ENCODE results near the gene CCNQ. TPM values are rescaled to one million over a fixed set of nuclear protein-coding genes. Genes with fewer than 3 reads are reported as not detected.

The CCNQ gene
- total and polyA plus RNA-seq, 10 of the 15 experiments (the other 5 are each of a cell fraction or from before 2014, with no cell fraction given): 0.45 to 36.2 (median 18.2) TPM

DNA sequence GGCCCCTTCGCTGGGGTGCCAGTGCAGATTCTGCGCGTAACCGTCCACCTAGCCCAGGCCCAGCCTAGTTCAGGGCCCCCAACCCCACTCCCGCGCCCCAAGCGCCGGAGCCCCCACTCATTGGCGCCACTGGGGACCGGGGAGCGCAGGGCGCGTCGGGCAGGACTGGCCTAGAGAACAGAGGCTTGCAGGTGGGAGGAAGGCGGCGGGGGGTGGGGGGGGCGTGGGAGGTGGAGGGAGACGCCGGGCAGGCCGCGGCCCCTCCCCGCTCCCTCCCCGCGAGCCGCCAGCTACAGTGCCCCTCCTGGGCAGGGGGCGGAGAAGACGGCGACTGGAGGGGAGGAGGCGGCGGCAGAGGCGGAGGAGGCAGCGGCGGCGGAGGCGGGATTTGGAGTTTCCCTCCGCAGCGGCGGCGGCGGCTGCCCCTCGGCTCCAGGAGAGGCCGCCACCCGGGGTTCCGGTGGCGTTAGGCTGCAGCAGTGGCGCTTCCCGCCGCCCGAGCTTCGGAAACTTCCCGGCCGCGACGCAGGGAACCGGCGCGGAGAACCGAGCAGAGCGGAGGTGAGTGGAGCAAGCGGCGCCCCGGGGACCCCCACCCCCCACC, 43.2 kb upstream of the CCNQ start (continued):
- TF ChIP-seq, protein P1, sequence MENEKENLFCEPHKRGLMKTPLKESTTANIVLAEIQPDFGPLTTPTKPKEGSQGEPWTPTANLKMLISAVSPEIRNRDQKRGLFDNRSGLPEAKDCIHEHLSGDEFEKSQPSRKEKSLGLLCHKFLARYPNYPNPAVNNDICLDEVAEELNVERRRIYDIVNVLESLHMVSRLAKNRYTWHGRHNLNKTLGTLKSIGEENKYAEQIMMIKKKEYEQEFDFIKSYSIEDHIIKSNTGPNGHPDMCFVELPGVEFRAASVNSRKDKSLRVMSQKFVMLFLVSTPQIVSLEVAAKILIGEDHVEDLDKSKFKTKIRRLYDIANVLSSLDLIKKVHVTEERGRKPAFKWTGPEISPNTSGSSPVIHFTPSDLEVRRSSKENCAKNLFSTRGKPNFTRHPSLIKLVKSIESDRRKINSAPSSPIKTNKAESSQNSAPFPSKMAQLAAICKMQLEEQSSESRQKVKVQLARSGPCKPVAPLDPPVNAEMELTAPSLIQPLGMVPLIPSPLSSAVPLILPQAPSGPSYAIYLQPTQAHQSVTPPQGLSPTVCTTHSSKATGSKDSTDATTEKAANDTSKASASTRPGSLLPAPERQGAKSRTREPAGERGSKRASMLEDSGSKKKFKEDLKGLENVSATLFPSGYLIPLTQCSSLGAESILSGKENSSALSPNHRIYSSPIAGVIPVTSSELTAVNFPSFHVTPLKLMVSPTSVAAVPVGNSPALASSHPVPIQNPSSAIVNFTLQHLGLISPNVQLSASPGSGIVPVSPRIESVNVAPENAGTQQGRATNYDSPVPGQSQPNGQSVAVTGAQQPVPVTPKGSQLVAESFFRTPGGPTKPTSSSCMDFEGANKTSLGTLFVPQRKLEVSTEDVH (IDR thresholded peaks at IDR 0.05; ENCODE audit: low read depth, partially characterized antibody): no peak
- no peak for TF ChIP-seq CREB1 (IDR thresholded peaks at IDR 0.05; ENCODE audit: low read depth)
- no peak for TF ChIP-seq LARP7 (IDR thresholded peaks at IDR 0.05)
- no peak for TF ChIP-seq BCLAF1 (IDR thresholded peaks at IDR 0.05)
- no peak for TF ChIP-seq EP300 (IDR thresholded peaks at IDR 0.05; ENCODE audit: borderline replicate concordance in 1 of 2, control insufficient read depth in 1 of 2, low read depth in 2 of 2, low read length in 2 of 2)
- no peak for TF ChIP-seq TAF1 (IDR thresholded peaks at IDR 0.05; ENCODE audit: borderline replicate concordance, low read depth, low read length)
- TF ChIP-seq SMAD1 (IDR thresholded peaks at IDR 0.05; ENCODE audit: low read depth, partially characterized antibody): no peak
- TF ChIP-seq SIN3A (IDR thresholded peaks at IDR 0.05; ENCODE audit: low read depth, low read length): no peak
- TF ChIP-seq, protein P2, sequence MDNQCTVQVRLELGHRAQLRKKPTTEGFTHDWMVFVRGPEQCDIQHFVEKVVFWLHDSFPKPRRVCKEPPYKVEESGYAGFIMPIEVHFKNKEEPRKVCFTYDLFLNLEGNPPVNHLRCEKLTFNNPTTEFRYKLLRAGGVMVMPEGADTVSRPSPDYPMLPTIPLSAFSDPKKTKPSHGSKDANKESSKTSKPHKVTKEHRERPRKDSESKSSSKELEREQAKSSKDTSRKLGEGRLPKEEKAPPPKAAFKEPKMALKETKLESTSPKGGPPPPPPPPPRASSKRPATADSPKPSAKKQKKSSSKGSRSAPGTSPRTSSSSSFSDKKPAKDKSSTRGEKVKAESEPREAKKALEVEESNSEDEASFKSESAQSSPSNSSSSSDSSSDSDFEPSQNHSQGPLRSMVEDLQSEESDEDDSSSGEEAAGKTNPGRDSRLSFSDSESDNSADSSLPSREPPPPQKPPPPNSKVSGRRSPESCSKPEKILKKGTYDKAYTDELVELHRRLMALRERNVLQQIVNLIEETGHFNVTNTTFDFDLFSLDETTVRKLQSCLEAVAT (IDR thresholded peaks at IDR 0.05): no peak
- TF ChIP-seq POLR2AphosphoS2 (IDR thresholded peaks at IDR 0.05; ENCODE audit: low read depth, low read length): no peak
- TF ChIP-seq PAX8 (IDR thresholded peaks at IDR 0.05): no peak

Measured in GM12878 (cell line).